HCT116 (cell line): Measurements from ENCODE around the gene ANTXRL. TPM values are rescaled to one million over a fixed set of nuclear protein-coding genes. Genes with fewer than 3 reads are reported as not detected.

Experiments used
- ATAC-seq: fragments of 200-7000 bp; cut with Tn5 transposase; 2 replicates; pipeline ENCODE4 v1.9.1; 2020; ENCODE audit warnings: mild to moderate bottlenecking, moderate library complexity
- Bru-seq: library from RNA; stranded (reverse); fragments of 400-500 nt; gene quantifications from one replicate; lab custom pipeline; 2021; lab: Mats Ljungman, UMichigan
- BruChase-seq, 2 experiments: library from RNA; stranded (reverse); fragments of 400-500 nt; gene quantifications; one replicate each; lab custom pipeline; 2021; lab: Mats Ljungman, UMichigan
- BruUV-seq: library from RNA; stranded (reverse); fragments of 400-500 nt; replicated peaks from 2 replicates; lab custom pipeline; 2021; lab: Mats Ljungman, UMichigan
- CTCF ChIA-PET: fragments of 300-600 bp; sonication (Branson Sonifier 250); formaldehyde crosslinking; loops from one replicate; lab custom pipeline; 2021; ENCODE audit warnings: antibody characterized with exemption; lab: Charles Lee
- POLR2A ChIA-PET: fragments of 300-600, 350-600 bp; sonication (Branson Sonifier 250); formaldehyde crosslinking; loops from one replicate; lab custom pipeline; 2021; ENCODE audit warnings: antibody characterized with exemption; lab: Charles Lee
- RAD21 ChIA-PET, 2 experiments: fragments of 300-600 bp; sonication (Branson Sonifier 250); formaldehyde crosslinking; loops; one replicate each; lab custom pipeline; 2023; ENCODE audit warnings: low total read pairs in 2 of 2; ENCODE audit not compliant: uncharacterized antibody in 2 of 2, unreplicated experiment in 2 of 2, low non-redundant PET in 1 of 2; lab: Charles Lee
- DNase-seq: peaks from one replicate; pipeline ENCODE4 v3.0.0-alpha.2; 2010; ENCODE audit warnings: low read depth, low spot score
- H2AFZ ChIP-seq: fragments of 200-600 bp; shearing (Covaris generic), sonication (generic); 2 replicates; pipeline ENCODE4 v1.6.1; 2017; ENCODE audit warnings: low read depth, mixed run types, mixed read lengths, antibody characterized with exemption, low read length; ENCODE audit not compliant: poor library complexity, severe bottlenecking
- H3K27ac ChIP-seq: 2 replicates; pipeline ENCODE4 v1.5.1; 2012; ENCODE audit warnings: low read depth, low read length
- H3K27me3 ChIP-seq: fragments of 200-600 bp; sonication (generic); 2 replicates; pipeline ENCODE4 v1.6.1; 2016; ENCODE audit warnings: mixed run types, low read length, mixed read lengths; ENCODE audit not compliant: insufficient read depth
- H3K36me3 ChIP-seq, 2 experiments: fragments of 200-500 bp in 1 of 2; fragments of 200-600 bp in 1 of 2; sonication (Bioruptor generic) in 1 of 2; sonication (generic) in 1 of 2; 2 replicates each; pipeline versions ENCODE4 v1.5.1 to v1.6.1; 2014 to 2016; ENCODE audit warnings: low read length in 2 of 2, inconsistent platforms in 1 of 2, mixed read lengths in 1 of 2, mixed run types in 1 of 2; ENCODE audit not compliant: insufficient read depth in 2 of 2, control insufficient read depth in 1 of 2
- H3K4me1 ChIP-seq, 2 experiments: fragments of 200-600 bp in 1 of 2; sonication (generic) in 1 of 2; 2 replicates each; pipeline versions ENCODE4 v1.5.1 to v1.6.1; 2012 to 2017; ENCODE audit warnings: low read length in 2 of 2, inconsistent platforms in 1 of 2, mild to moderate bottlenecking in 1 of 2, mixed read lengths in 1 of 2, mixed run types in 1 of 2, moderate library complexity in 1 of 2; ENCODE audit not compliant: insufficient read depth in 2 of 2, control insufficient read depth in 1 of 2
- H3K4me2 ChIP-seq: fragments of 200-600 bp; sonication (generic); 2 replicates; pipeline ENCODE4 v1.6.1; 2017; ENCODE audit warnings: mixed run types, low read length, mixed read lengths
- H3K4me3 ChIP-seq, 2 experiments: fragments of 200-600 bp in 1 of 2; sonication (generic) in 1 of 2; replicated peaks in 1 of 2; 2 replicates each; pipeline ENCODE4 v1.5.1; 2011 to 2016; ENCODE audit warnings: low read length in 2 of 2, control low read depth in 1 of 2, low read depth in 1 of 2, mild to moderate bottlenecking in 1 of 2, mixed read lengths in 1 of 2, mixed run types in 1 of 2
- H3K79me2 ChIP-seq: fragments of 200-600 bp; sonication (generic); 2 replicates; pipeline ENCODE4 v1.6.1; 2017; ENCODE audit warnings: mild to moderate bottlenecking, mixed run types, low read length, moderate library complexity, mixed read lengths; ENCODE audit not compliant: insufficient read depth
- H3K9ac ChIP-seq: fragments of 200-600 bp; sonication (generic); 2 replicates; pipeline ENCODE4 v1.6.1; 2016; ENCODE audit warnings: low read length, mixed read lengths
- H3K9me2 ChIP-seq: fragments of 200-600 bp; sonication (generic), shearing (Covaris generic); 2 replicates; pipeline ENCODE4 v1.6.1; 2017; ENCODE audit warnings: mixed run types, mild to moderate bottlenecking, moderate library complexity; ENCODE audit not compliant: insufficient read depth
- H3K9me3 ChIP-seq, 2 experiments: fragments of 200-500 bp in 1 of 2; fragments of 200-600 bp in 1 of 2; sonication (Bioruptor generic) in 1 of 2; sonication (generic) in 1 of 2; 2 replicates each; pipeline ENCODE4 v1.6.1; 2014 to 2017; ENCODE audit warnings: low read length in 2 of 2, mixed read lengths in 2 of 2, inconsistent platforms in 1 of 2, low read depth in 1 of 2, mild to moderate bottlenecking in 1 of 2, mixed run types in 1 of 2, moderate library complexity in 1 of 2; ENCODE audit not compliant: control insufficient read depth in 1 of 2, insufficient read depth in 1 of 2
- H4K20me1 ChIP-seq: fragments of 200-600 bp; sonication (generic), shearing (Covaris generic); 2 replicates; pipeline ENCODE4 v1.6.1; 2017; ENCODE audit warnings: mixed run types, mild to moderate bottlenecking, moderate library complexity; ENCODE audit not compliant: insufficient read depth
- CEBPB ChIP-seq: IDR thresholded peaks from 2 replicates; pipeline ENCODE4 v1.6.1; 2012; ENCODE audit warnings: low read depth
- CTCF ChIP-seq, 3 experiments: fragments of 200-600 bp in 1 of 3; sonication (generic) in 1 of 3; IDR thresholded peaks in 2 of 3; conservative IDR thresholded peaks in 1 of 3; 2 replicates each; pipeline ENCODE4 v1.5.1; 2012 to 2017; ENCODE audit warnings: low read depth in 2 of 3, low read length in 2 of 3, antibody characterized with exemption in 1 of 3, borderline replicate concordance in 1 of 3, control low read depth in 1 of 3, mild to moderate bottlenecking in 1 of 3, mixed read lengths in 1 of 3, mixed run types in 1 of 3, moderate library complexity in 1 of 3; ENCODE audit not compliant: insufficient read depth in 1 of 3
- EZH2 ChIP-seq: fragments of 200-600 bp; sonication (generic); IDR thresholded peaks from 2 replicates; pipeline ENCODE4 v1.6.1; 2017; ENCODE audit warnings: antibody characterized with exemption, mixed run types
- POLR2A ChIP-seq: IDR thresholded peaks from 2 replicates; pipeline ENCODE4 v1.7.0; 2011; ENCODE audit warnings: borderline replicate concordance; ENCODE audit not compliant: insufficient read depth, insufficient read length; ENCODE audit errors: extremely low read depth
- SP1 ChIP-seq: IDR thresholded peaks from 2 replicates; pipeline ENCODE4 v1.6.1; 2012; ENCODE audit warnings: low read depth
- ZNF274 ChIP-seq: fragments of 200-500 bp; sonication (Bioruptor generic); IDR thresholded peaks from 2 replicates; pipeline ENCODE4 v1.6.1; 2014; ENCODE audit warnings: mild to moderate bottlenecking, low read depth, low read length, inconsistent platforms
- intact Hi-C: fragments of 100-400 bp; cut with micrococcal nuclease; formaldehyde crosslinking; loops from 2 replicates; pipeline ENCODE4 v1.10.0; 2022
- long read RNA-seq: library from polyadenylated mRNA; unstranded; transcript quantifications from one replicate; pipeline ENCODE4 v2.0.0, GENCODE V29; 2021; ENCODE audit not compliant: unreplicated experiment
- polyA plus RNA-seq: library from polyadenylated mRNA; unstranded; fragments of >200 nt; gene quantifications from 2 replicates; pipeline ENCODE4 v1.2.1, GENCODE V29; 2012; ENCODE audit warnings: missing spikeins
- total RNA-seq: library from RNA; stranded (reverse); gene quantifications from one replicate; pipeline ENCODE4 v1.2.1, GENCODE V29; 2021; ENCODE audit not compliant: unreplicated experiment

Gene ANTXRL
- not detected for total RNA-seq
- not detected in 2 replicates for polyA plus RNA-seq
- Bru-seq, nascent RNA, result percentile 2 among the genes with signal in this experiment
- BruChase-seq, experiment 1, labeled RNA remaining after a 6-hour chase, result percentile 2 among the genes with signal in this experiment
- BruChase-seq, experiment 2, labeled RNA remaining after a 2-hour chase, result percentile 4 among the genes with signal in this experiment
- long read RNA-seq, result 0 reads

GRCh38 chr10:46286991-46287693 lies at the start of gene ANTXRL:
Gene ANTXRL, plus strand, starts transcription at chr10:46286997. Its CDS starts 266 bp downstream, at chr10:46287263.
- no peak within 1 kb of the TSS for H3K9ac ChIP-seq
- H3K36me3 ChIP-seq, result no peaks in the 10 kb centered on the region
- H3K9me3 ChIP-seq, result no peaks in the 10 kb centered on the region
- intact Hi-C loops, result no loop called here
- H3K4me2 ChIP-seq, result no peak within 1 kb of the TSS
- no peaks in the 10 kb centered on the region for H3K27me3 ChIP-seq
- no peaks in the 10 kb centered on the region for H4K20me1 ChIP-seq
- ChIA-PET RAD21 (no interaction called here), POLR2A (no interaction called here), CTCF (no interaction called here)
- H3K79me2 ChIP-seq, result no peaks in the 10 kb centered on the region
- DNase-seq (no peak), ATAC-seq (no peak)
- no TSS peak for BruUV-seq
- TF ChIP-seq CEBPB (no peak), CTCF (IDR thresholded peaks at IDR 0.05 in 2 of 3, conservative IDR thresholded peaks at IDR 0.05 in 1 of 3; ENCODE audit: borderline replicate concordance in 1 of 3, insufficient read depth in 1 of 3, low read depth in 2 of 3, low read length in 2 of 3) (no peak), POLR2A (no peak), SP1 (no peak), ZNF274 (no peak), EZH2 (no peak)
- H3K4me3 ChIP-seq, result no peak within 1 kb of the TSS
- H3K4me1 ChIP-seq, result peaks cover 14 to 21% of the 10 kb centered on the region in 2 experiments; a peak in 3 of 4 replicates
- no peaks in the 10 kb centered on the region for H3K9me2 ChIP-seq
- H2AFZ ChIP-seq, result no peak within 1 kb of the TSS
- no peak within 1 kb of the TSS for H3K27ac ChIP-seq
